Measurements from ENCODE around the gene ADGRF5.
"Not testable (repeated sequence)": the region's sequence is repeated elsewhere in the genome, so short reads cannot be mapped to it uniquely, and the experiment has no call there.

The ADGRF5 gene

DNA sequence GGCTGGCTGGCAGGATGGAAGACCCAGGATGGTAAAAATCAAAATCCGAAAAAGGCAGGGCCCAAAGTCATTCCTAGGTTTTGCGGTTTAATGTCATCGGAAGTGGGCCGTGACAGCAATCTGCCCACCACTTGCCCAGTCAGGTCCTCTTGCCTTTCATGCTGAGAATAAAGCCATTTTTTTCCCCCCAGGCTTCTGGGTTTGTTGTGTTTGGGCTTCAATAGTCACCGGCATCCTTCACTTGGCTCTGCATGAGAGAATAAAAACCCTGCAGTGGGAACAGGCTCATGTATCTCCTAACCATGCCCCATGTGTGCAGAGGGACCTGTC is 72.4 kb downstream of the ADGRF5 start:
- no peak for TF ChIP-seq CTCF (IDR thresholded peaks at IDR 0.05; ENCODE audit: extremely low read depth, missing control alignments)
- no peak for DNase-seq (ENCODE audit: low spot score)

GRCh38 chr6:46848684-46849360 is 72.9 kb downstream of the ADGRF5 start:
- DNase-seq (ENCODE audit: low spot score), result peak; percentile 65
- TF ChIP-seq CTCF (IDR thresholded peaks at IDR 0.05; ENCODE audit: extremely low read depth, missing control alignments), result peak; percentile 82

DNA sequence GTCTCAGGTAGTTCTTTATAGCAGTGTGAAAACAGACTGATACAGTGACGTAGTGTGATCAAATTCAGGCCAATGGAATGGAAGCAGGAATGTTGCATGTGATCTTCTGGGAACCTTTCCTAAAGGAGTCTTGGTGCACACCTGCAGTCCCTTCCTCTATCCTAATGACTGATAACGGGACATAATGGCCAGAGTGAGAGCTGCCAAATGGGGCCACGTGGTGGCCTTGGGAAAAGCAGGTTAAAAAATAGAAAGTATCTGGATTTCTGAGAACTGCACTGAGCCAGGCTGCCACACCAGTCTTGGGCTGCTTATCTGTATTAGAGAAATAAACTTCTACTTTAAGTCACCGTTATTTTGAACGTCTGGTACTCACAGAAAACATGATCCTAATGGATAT is 76.6 kb downstream of the ADGRF5 start:
- TF ChIP-seq CTCF (IDR thresholded peaks at IDR 0.05; ENCODE audit: extremely low read depth, missing control alignments), result no peak
- DNase-seq (ENCODE audit: low spot score), result no peak

DNA sequence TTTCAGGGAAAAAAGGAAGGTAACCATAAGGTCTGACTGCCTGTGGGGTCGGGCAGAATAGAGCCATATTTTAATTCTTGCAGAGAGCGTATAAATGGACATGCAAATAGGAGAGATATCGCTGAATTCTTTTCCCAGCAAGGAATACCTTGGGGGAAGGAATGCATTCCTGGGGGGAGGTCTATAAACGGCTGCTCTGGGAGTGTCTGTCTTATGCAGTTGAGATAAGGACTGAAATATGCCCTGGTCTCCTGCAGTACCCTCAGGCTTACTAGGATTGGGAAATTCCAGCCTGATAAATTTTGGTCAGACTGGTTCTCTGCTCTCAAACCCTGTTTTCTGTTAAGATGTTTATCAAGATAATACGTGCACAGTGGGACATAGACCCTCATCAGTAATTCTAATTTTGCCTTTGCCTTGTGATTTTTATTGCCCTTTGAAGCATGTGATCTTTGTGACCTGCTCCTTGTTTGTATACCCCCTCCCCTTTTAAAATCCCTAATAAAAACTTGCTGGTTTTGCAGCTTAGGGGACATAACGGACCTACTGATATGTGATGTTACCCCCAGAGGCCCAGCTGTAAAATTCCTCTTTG is 79.4 kb downstream of the ADGRF5 start:
- not testable (repeated sequence) for DNase-seq (ENCODE audit: low spot score)

- TF ChIP-seq CTCF (IDR thresholded peaks at IDR 0.05; ENCODE audit: extremely low read depth, missing control alignments), result no peak
- DNase-seq (ENCODE audit: low spot score), result no peak
Measured at GRCh38 chr6:46838033-46838432, 83.7 kb downstream of the ADGRF5 start.

DNA sequence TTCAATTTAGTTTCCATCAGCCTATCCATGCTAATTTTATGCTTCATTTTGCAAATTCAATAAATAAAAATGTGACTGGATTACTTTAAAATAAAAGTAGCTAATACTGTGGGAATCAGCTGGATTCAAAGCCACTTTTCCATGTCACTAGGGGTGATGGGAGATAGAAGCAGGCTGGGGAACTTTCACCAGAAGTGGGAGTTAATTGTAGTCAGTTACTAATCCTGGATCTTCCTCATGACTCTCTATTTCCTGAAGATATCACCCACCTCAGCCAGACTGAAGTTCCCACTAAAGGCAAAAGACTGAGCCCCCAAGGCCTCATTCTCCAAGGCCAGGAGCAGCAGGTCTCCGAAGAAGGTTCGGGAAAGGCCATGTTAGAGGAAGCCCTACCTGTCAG is 86.7 kb downstream of the ADGRF5 start:
- not testable (repeated sequence) for DNase-seq (ENCODE audit: low spot score)

DNA sequence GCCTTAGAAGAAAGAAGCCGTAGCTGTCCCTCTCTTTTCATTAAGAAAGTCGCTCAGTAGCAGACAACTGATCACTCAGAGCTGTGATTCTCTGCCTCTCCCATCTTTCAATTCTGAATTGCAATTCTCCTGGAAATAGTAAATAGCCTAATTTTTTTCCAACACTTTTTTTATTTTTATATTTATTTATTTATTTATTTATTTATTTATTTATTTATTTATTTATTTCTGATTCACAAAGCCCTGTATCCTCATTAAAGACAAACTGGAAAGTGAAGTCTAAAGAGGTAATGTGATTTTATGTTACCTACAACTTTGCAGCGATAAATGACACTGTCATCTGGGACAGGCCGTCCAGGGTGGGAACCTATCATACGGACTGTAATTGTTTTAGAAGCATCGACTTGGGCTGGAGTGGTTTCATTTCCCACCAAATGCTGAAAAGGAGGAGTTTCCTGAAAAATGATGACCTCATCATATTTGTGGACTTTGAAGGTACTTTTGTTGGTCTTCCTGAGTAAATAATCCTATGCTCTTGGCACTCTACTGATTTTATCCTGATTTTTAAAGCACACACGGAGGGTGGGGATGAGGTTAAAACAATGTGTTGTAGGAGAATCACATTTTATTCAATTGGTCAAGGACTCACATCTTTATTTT is 87.4 kb downstream of the ADGRF5 start:
- DNase-seq (ENCODE audit: low spot score), result not testable (repeated sequence)

DNA sequence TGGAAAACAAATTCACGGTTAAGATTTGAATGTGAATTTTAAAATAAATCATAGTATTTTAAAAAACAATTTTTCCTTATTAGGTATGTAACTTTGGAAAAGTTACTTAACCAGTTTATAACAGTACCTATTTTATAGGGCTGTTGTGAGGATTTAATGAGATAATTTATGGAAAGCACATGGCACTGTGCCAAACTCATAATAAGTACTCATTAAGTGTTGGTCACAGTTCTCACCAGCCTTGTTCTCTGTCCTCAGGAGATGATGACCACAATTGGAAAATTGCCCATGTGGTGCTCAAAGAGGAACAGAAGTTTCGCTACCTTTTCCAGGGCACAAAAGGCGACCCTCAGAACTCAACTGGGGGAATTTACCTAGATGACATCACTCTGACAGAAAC is 88.9 kb downstream of the ADGRF5 start:
- DNase-seq (ENCODE audit: low spot score), result no peak
- no peak for TF ChIP-seq CTCF (IDR thresholded peaks at IDR 0.05; ENCODE audit: extremely low read depth, missing control alignments)

DNA sequence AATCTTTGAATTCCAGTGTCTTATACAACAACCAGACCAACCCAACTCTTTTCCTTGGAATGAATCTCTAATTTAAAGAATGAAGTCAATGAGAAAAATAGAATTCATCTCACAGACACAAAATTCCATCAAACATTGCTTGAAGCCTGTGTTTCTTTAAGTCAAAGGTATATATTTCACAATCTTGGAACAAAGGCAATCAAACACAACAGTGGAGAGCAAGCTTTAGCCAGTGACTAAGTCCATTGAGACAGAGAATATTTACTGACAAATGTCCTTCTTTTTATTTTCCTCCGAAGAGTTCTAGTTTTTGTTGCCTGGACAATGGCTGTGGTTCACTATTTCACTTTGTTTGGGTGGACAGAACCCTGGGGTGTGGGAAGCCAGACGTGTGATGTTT is 92.8 kb downstream of the ADGRF5 start:
- TF ChIP-seq CTCF (IDR thresholded peaks at IDR 0.05; ENCODE audit: extremely low read depth, missing control alignments), result no peak
- DNase-seq (ENCODE audit: low spot score), result no peak

Measured in GM20000 (cell line).